Ascending aorta (tissue), 2 donors: ENCODE data around the gene FOXA1. TPM values are rescaled to one million over a fixed set of nuclear protein-coding genes. Genes with fewer than 3 reads are reported as not detected.

ENCODE experiments used
- DNase-seq, 2 donors: peaks; one replicate each; pipeline ENCODE4 v3.0.0-alpha.2; 2019; ENCODE audit warnings: low spot score in 2 of 2
- H3K27ac ChIP-seq, 2 donors: fragments of 200-600 bp; sonication (generic); one replicate each; pipeline ENCODE4 v1.5.1; 2016 to 2017; ENCODE audit warnings: mild to moderate bottlenecking in 1 of 2
- H3K27me3 ChIP-seq: fragments of 200-600 bp; sonication (generic); one replicate; pipeline ENCODE4 v1.5.1; 2017
- H3K36me3 ChIP-seq, 2 donors: fragments of 200-600 bp; sonication (generic); one replicate each; pipeline ENCODE4 v1.5.1; 2016
- H3K4me1 ChIP-seq, 2 donors: fragments of 200-600 bp; sonication (generic); one replicate each; pipeline ENCODE4 v1.5.1; 2016 to 2017; ENCODE audit warnings: mild to moderate bottlenecking in 1 of 2
- H3K4me3 ChIP-seq, 2 donors: fragments of 200-600 bp; sonication (generic); one replicate each; pipeline ENCODE4 v1.5.1; 2016 to 2017; ENCODE audit warnings: mild to moderate bottlenecking in 1 of 2
- H3K9me3 ChIP-seq, 2 donors: fragments of 200-600 bp; sonication (generic); one replicate each; pipeline ENCODE4 v1.5.1; 2016
- intact Hi-C: fragments of 100-400 bp; cut with DNase I; formaldehyde crosslinking; loops from one replicate; pipeline ENCODE4 v1.15.1; 2023
- total RNA-seq: library from RNA; depleted of rRNA; stranded (reverse); fragments of >200 nt; gene quantifications from one replicate; pipeline ENCODE4 v1.1.0, GENCODE V29; 2016
- TF ChIP-seq, protein P1 (sequence below), 3 experiments: fragments of 200-600 bp in 2 of 3; fragments of 450-650 bp in 1 of 3; sonication (generic) in 2 of 3; IDR thresholded peaks; one replicate each; pipeline ENCODE4 v1.5.1; 2016 to 2019; ENCODE audit warnings: antibody characterized with exemption in 3 of 3, mild to moderate bottlenecking in 1 of 3, moderate library complexity in 1 of 3

The FOXA1 gene
- total RNA-seq, 1 donor from 2014 or later, result not detected

DNA sequence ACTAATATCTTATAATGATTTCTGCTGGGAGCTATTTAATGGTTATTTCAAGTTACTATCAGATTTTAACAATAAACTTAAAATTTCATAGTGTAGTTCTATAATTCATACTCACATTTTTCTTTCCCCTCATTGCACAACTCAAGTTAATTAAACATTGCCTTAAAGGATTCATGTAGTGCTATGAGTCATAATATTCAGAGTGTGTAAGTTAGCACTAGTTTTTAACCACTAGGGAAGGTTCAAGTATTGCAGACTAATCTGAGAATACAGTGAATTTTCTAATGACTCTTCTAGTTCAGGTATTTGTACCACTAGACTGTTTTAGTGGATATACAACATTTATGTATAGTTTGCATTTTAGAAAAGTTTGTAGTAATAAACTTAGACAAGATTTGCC, 49.9 kb downstream of the FOXA1 start:
- TF ChIP-seq, protein P1, sequence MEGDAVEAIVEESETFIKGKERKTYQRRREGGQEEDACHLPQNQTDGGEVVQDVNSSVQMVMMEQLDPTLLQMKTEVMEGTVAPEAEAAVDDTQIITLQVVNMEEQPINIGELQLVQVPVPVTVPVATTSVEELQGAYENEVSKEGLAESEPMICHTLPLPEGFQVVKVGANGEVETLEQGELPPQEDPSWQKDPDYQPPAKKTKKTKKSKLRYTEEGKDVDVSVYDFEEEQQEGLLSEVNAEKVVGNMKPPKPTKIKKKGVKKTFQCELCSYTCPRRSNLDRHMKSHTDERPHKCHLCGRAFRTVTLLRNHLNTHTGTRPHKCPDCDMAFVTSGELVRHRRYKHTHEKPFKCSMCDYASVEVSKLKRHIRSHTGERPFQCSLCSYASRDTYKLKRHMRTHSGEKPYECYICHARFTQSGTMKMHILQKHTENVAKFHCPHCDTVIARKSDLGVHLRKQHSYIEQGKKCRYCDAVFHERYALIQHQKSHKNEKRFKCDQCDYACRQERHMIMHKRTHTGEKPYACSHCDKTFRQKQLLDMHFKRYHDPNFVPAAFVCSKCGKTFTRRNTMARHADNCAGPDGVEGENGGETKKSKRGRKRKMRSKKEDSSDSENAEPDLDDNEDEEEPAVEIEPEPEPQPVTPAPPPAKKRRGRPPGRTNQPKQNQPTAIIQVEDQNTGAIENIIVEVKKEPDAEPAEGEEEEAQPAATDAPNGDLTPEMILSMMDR (IDR thresholded peaks at IDR 0.05), result no peak
- DNase-seq, result no peak
- Histone ChIP-seq H3K4me1 (no peaks in the 10 kb centered on the region), H3K9me3 (no peaks in the 10 kb centered on the region), H3K27ac (no peak overlapping the region), H3K4me3 (no peak overlapping the region), H3K36me3 (no peaks in the 10 kb centered on the region), H3K27me3 (no peaks in the 10 kb centered on the region)
- intact Hi-C loops, result no loop called here

DNA sequence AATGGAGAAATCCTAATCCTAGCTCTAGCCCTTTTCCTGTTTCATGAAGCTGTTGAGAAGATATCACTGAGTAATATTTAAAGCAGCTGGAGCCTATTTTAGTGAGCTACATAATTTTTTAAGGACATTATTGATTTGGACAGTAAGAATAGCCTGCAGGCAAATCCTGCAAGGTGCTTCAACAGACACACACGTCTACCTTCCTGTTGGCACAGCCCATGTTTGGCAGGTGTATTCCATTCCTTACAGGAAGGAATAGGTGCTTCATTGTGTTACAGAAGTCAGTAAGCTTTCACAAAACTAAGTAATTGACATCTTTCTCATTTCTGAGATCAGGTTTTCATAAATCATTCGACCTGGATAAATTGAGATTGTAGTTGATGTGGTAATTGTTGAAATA, 50.6 kb downstream of the FOXA1 start:
- Histone ChIP-seq H3K27me3 (no peaks in the 10 kb centered on the region), H3K27ac (no peak overlapping the region), H3K36me3 (no peaks in the 10 kb centered on the region), H3K4me3 (no peak overlapping the region), H3K4me1 (no peaks in the 10 kb centered on the region), H3K9me3 (no peaks in the 10 kb centered on the region)
- TF ChIP-seq, protein P1 (IDR thresholded peaks at IDR 0.05), result no peak
- intact Hi-C loops, result no loop called here
- DNase-seq, result no peak

DNA sequence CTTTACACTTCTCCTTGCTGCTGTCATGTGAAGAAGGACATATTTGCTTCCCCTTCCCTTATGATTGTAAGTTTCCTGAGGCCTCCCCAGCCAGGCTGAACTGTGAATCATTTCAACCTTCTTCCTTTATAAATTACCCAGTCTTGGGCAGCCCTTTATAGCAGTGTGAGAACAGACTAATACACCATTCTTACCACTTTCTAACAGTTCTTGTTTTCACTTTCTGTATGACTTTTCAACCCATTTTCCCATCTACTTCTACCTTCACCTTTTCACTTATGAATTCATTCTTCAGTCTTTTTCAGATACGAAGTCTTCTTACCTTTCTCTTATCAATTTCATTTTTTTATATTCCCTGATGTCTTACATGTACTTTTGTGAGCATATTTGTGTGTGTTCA, 55.1 kb downstream of the FOXA1 start:
- H3K4me1 ChIP-seq, result no peaks in the 10 kb centered on the region
- H3K36me3 ChIP-seq, result no peaks in the 10 kb centered on the region
- H3K27ac ChIP-seq, result no peak overlapping the region
- H3K27me3 ChIP-seq, result no peaks in the 10 kb centered on the region
- H3K9me3 ChIP-seq, result no peaks in the 10 kb centered on the region
- H3K4me3 ChIP-seq, result no peak overlapping the region
- DNase-seq, result no peak
- TF ChIP-seq, protein P1 (IDR thresholded peaks at IDR 0.05), result no peak
- intact Hi-C loops, result no loop called here

Other genes starting within 250 kb of the FOXA1 start
- gene TTC6, start 380 bp upstream of the FOXA1 start, total RNA-seq, result not detected